ELR (cell line): ENCODE results near the gene SERPINB1.

ENCODE experiments used
- DNase-seq: peaks from one replicate; pipeline ENCODE4 v3.0.0-alpha.2; 2015; ENCODE audit warnings: low read depth

The SERPINB1 gene

GRCh38 chr6:2792330-2793110, 49.1 kb downstream of the SERPINB1 start:
- peak; percentile 67 for DNase-seq

GRCh38 chr6:2791450-2791974, 50.2 kb downstream of the SERPINB1 start:
- DNase-seq: peak; percentile 22

- DNase-seq: peak; percentile 90
These were observed 50.8 kb downstream of the SERPINB1 start for GRCh38 chr6:2790588-2791449.

GRCh38 chr6:2786269-2786668, 55.4 kb downstream of the SERPINB1 start:
- no peak for DNase-seq

- no peak for DNase-seq
These were observed 56.7 kb downstream of the SERPINB1 start for GRCh38 chr6:2784930-2785329.

GRCh38 chr6:2784061-2784460, 57.6 kb downstream of the SERPINB1 start:
- no peak for DNase-seq

GRCh38 chr6:2783188-2783963, 58.3 kb downstream of the SERPINB1 start:
- no peak for DNase-seq

- DNase-seq: no peak
These were observed 58.9 kb downstream of the SERPINB1 start for GRCh38 chr6:2782825-2783187.

GRCh38 chr6:2782356-2782708, 59.3 kb downstream of the SERPINB1 start:
- DNase-seq: no peak
